ENCODE measurements around the gene DNMT3B.
A peak's percentile ranks its signal among the peaks of the same experiment; 100 is the strongest.

Gene DNMT3B

GRCh38 chr20:32807706-32808105 lies 45.5 kb downstream of the DNMT3B start:
- H3K4me1 ChIP-seq (ENCODE audit: insufficient read depth, low read length), result peaks cover 43% of the 10 kb centered on the region
- H3K9ac ChIP-seq (ENCODE audit: low read depth, low read length), result no peak overlapping the region
- H3K27me3 ChIP-seq (ENCODE audit: insufficient read depth, low read length), result no peaks in the 10 kb centered on the region
- H3K9me3 ChIP-seq (ENCODE audit: insufficient read depth, low read depth, low read length), result no peaks in the 10 kb centered on the region
- H3K4me3 ChIP-seq (ENCODE audit: low read length), result no peak overlapping the region
- peaks cover 80% of the 10 kb centered on the region for H3K36me3 ChIP-seq (ENCODE audit: insufficient read depth, low read length)
- peak overlapping the region; percentile 66; the same call in 1 of the 2 replicates for H3K27ac ChIP-seq (ENCODE audit: low read depth, low read length)
- WGBS, result 52% methylated on average over 9 of the region's 9 CpGs

GRCh38 chr20:32808438-32808837 lies 46.3 kb downstream of the DNMT3B start:
- WGBS, result 91% methylated on average over 4 of the region's 4 CpGs
- peaks cover 40% of the 10 kb centered on the region for H3K4me1 ChIP-seq (ENCODE audit: insufficient read depth, low read length)
- H3K36me3 ChIP-seq (ENCODE audit: insufficient read depth, low read length), result peaks cover 72% of the 10 kb centered on the region
- peak overlapping the region; percentile 66; the same call in 1 of the 2 replicates for H3K27ac ChIP-seq (ENCODE audit: low read depth, low read length)
- no peaks in the 10 kb centered on the region for H3K27me3 ChIP-seq (ENCODE audit: insufficient read depth, low read length)
- no peak overlapping the region for H3K9ac ChIP-seq (ENCODE audit: low read depth, low read length)
- H3K9me3 ChIP-seq (ENCODE audit: insufficient read depth, low read depth, low read length), result no peaks in the 10 kb centered on the region
- H3K4me3 ChIP-seq (ENCODE audit: low read length), result no peak overlapping the region

- no peak overlapping the region; the same call in 1 of the 2 replicates for H3K27ac ChIP-seq (ENCODE audit: low read depth, low read length)
- peaks cover 58% of the 10 kb centered on the region for H3K36me3 ChIP-seq (ENCODE audit: insufficient read depth, low read length)
- WGBS, result 97% methylated on average over 4 of the region's 4 CpGs
- H3K9me3 ChIP-seq (ENCODE audit: insufficient read depth, low read depth, low read length), result no peaks in the 10 kb centered on the region
- H3K27me3 ChIP-seq (ENCODE audit: insufficient read depth, low read length), result no peaks in the 10 kb centered on the region
- no peak overlapping the region for H3K9ac ChIP-seq (ENCODE audit: low read depth, low read length)
- H3K4me1 ChIP-seq (ENCODE audit: insufficient read depth, low read length), result peaks cover 34% of the 10 kb centered on the region
- no peak overlapping the region for H3K4me3 ChIP-seq (ENCODE audit: low read length)
Measured at GRCh38 chr20:32809907-32810306, 47.7 kb downstream of the DNMT3B start.

DNA sequence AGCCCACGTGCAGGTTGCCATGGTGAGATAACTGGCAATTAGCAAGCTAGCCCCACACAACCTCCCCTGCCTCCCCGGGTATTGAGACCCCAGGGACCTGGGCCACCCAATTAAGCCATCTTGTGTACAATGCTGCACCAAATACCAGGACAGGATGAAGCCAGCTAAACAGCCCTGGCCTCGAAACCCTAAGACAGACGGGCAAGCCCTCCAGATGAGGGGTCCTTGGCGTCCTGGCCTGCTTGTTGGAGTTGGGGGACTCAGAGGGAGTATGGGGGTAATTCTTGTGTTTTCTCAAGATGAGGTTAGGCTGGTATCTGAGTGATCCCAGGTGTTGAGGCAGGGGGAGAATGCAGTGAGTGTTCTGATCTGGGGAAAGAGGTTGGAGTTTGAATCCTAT lies 48.8 kb downstream of the DNMT3B start:
- WGBS, result 78% methylated on average over 5 of the region's 5 CpGs
- no peaks in the 10 kb centered on the region for H3K27me3 ChIP-seq (ENCODE audit: insufficient read depth, low read length)
- peaks cover 23% of the 10 kb centered on the region for H3K4me1 ChIP-seq (ENCODE audit: insufficient read depth, low read length)
- H3K4me3 ChIP-seq (ENCODE audit: low read length), result no peak overlapping the region
- H3K9ac ChIP-seq (ENCODE audit: low read depth, low read length), result no peak overlapping the region
- peaks cover 47% of the 10 kb centered on the region for H3K36me3 ChIP-seq (ENCODE audit: insufficient read depth, low read length)
- H3K27ac ChIP-seq (ENCODE audit: low read depth, low read length), result peak overlapping the region; percentile 17; the same call in 1 of the 2 replicates
- H3K9me3 ChIP-seq (ENCODE audit: insufficient read depth, low read depth, low read length), result no peaks in the 10 kb centered on the region

DNA sequence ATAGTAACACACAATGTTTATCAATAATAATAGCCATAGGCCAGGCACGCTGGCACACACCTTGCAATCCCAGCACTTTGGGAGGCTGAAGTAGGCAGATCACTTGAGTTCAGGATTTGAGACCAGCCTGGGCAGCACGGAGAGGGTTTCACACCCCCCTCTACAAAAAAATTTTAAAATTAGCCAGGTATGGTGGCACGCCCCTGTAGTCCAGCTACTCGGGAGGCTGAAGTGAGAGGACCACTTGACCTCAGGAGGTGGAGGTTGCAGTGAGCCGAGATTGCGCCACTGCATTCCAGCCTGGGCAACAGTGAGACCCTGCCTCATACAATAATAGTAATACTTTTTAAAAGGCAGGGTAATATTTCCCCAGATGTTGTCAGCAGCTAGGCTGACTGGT lies 49.7 kb downstream of the DNMT3B start:
- Histone ChIP-seq H3K27ac (ENCODE audit: low read depth, low read length) (no peak overlapping the region), H3K9me3 (ENCODE audit: insufficient read depth, low read depth, low read length) (no peaks in the 10 kb centered on the region), H3K4me3 (ENCODE audit: low read length) (no peak overlapping the region), H3K27me3 (ENCODE audit: insufficient read depth, low read length) (no peaks in the 10 kb centered on the region), H3K36me3 (ENCODE audit: insufficient read depth, low read length) (peaks cover 38% of the 10 kb centered on the region), H3K9ac (ENCODE audit: low read depth, low read length) (no peak overlapping the region), H3K4me1 (ENCODE audit: insufficient read depth, low read length) (peaks cover 15% of the 10 kb centered on the region)
- WGBS, result 90% methylated on average over 6 of the region's 6 CpGs

- Histone ChIP-seq H3K4me3 (ENCODE audit: low read length) (peak overlapping the region; percentile 98), H3K9me3 (ENCODE audit: insufficient read depth, low read depth, low read length) (no peaks in the 10 kb centered on the region), H3K4me1 (ENCODE audit: insufficient read depth, low read length) (peaks cover 13% of the 10 kb centered on the region; the same call in 1 of the 2 replicates), H3K36me3 (ENCODE audit: insufficient read depth, low read length) (peaks cover 2% of the 10 kb centered on the region; the same call in 1 of the 2 replicates), H3K27me3 (ENCODE audit: insufficient read depth, low read length) (no peaks in the 10 kb centered on the region), H3K27ac (ENCODE audit: low read depth, low read length) (peak overlapping the region; percentile 97), H3K9ac (ENCODE audit: low read depth, low read length) (peak overlapping the region; percentile 93)
- under 1% methylated on average over 58 of the region's 58 CpGs for WGBS
Measured at GRCh38 chr20:32819992-32820697, 58.0 kb downstream of the DNMT3B start.

- peak overlapping the region; percentile 93 for H3K9ac ChIP-seq (ENCODE audit: low read depth, low read length)
- H3K27ac ChIP-seq (ENCODE audit: low read depth, low read length), result peak overlapping the region; percentile 97
- WGBS, result 76% methylated on average over 25 of the region's 25 CpGs
- H3K4me1 ChIP-seq (ENCODE audit: insufficient read depth, low read length), result peaks cover 13% of the 10 kb centered on the region; the same call in 1 of the 2 replicates
- H3K36me3 ChIP-seq (ENCODE audit: insufficient read depth, low read length), result peaks cover 6% of the 10 kb centered on the region
- peak overlapping the region; percentile 98 for H3K4me3 ChIP-seq (ENCODE audit: low read length)
- no peaks in the 10 kb centered on the region for H3K27me3 ChIP-seq (ENCODE audit: insufficient read depth, low read length)
- H3K9me3 ChIP-seq (ENCODE audit: insufficient read depth, low read depth, low read length), result no peaks in the 10 kb centered on the region
Measured at GRCh38 chr20:32820698-32821377, 58.7 kb downstream of the DNMT3B start.

- no peak overlapping the region for H3K27ac ChIP-seq (ENCODE audit: low read depth, low read length)
- no peaks in the 10 kb centered on the region for H3K9me3 ChIP-seq (ENCODE audit: insufficient read depth, low read depth, low read length)
- no peak overlapping the region for H3K9ac ChIP-seq (ENCODE audit: low read depth, low read length)
- no peaks in the 10 kb centered on the region for H3K27me3 ChIP-seq (ENCODE audit: insufficient read depth, low read length)
- H3K36me3 ChIP-seq (ENCODE audit: insufficient read depth, low read length), result peaks cover 17% of the 10 kb centered on the region
- H3K4me3 ChIP-seq (ENCODE audit: low read length), result no peak overlapping the region
- peaks cover 13% of the 10 kb centered on the region; the same call in 1 of the 2 replicates for H3K4me1 ChIP-seq (ENCODE audit: insufficient read depth, low read length)
- 88% methylated on average over 5 of the region's 5 CpGs for WGBS
Measured at GRCh38 chr20:32822225-32822624, 60.0 kb downstream of the DNMT3B start.

- H3K9ac ChIP-seq (ENCODE audit: low read depth, low read length), result no peak overlapping the region
- peaks cover 25% of the 10 kb centered on the region for H3K36me3 ChIP-seq (ENCODE audit: insufficient read depth, low read length)
- WGBS, result 89% methylated on average over 3 of the region's 3 CpGs
- no peak overlapping the region for H3K4me3 ChIP-seq (ENCODE audit: low read length)
- H3K9me3 ChIP-seq (ENCODE audit: insufficient read depth, low read depth, low read length), result no peaks in the 10 kb centered on the region
- H3K27ac ChIP-seq (ENCODE audit: low read depth, low read length), result no peak overlapping the region
- no peaks in the 10 kb centered on the region for H3K27me3 ChIP-seq (ENCODE audit: insufficient read depth, low read length)
- peaks cover 13% of the 10 kb centered on the region; the same call in 1 of the 2 replicates for H3K4me1 ChIP-seq (ENCODE audit: insufficient read depth, low read length)
Measured at GRCh38 chr20:32823078-32823477, 60.9 kb downstream of the DNMT3B start.

GRCh38 chr20:32823737-32824588 lies 61.8 kb downstream of the DNMT3B start:
- Histone ChIP-seq H3K4me1 (ENCODE audit: insufficient read depth, low read length) (peaks cover 13% of the 10 kb centered on the region; the same call in 1 of the 2 replicates), H3K9me3 (ENCODE audit: insufficient read depth, low read depth, low read length) (no peaks in the 10 kb centered on the region), H3K27me3 (ENCODE audit: insufficient read depth, low read length) (no peaks in the 10 kb centered on the region), H3K9ac (ENCODE audit: low read depth, low read length) (no peak overlapping the region), H3K27ac (ENCODE audit: low read depth, low read length) (no peak overlapping the region), H3K36me3 (ENCODE audit: insufficient read depth, low read length) (peaks cover 34% of the 10 kb centered on the region), H3K4me3 (ENCODE audit: low read length) (no peak overlapping the region)
- WGBS, result 96% methylated on average over 7 of the region's 7 CpGs

Measured in HUES64 (cell line).